Measurements from ENCODE around the gene CGGBP1.

DNA sequence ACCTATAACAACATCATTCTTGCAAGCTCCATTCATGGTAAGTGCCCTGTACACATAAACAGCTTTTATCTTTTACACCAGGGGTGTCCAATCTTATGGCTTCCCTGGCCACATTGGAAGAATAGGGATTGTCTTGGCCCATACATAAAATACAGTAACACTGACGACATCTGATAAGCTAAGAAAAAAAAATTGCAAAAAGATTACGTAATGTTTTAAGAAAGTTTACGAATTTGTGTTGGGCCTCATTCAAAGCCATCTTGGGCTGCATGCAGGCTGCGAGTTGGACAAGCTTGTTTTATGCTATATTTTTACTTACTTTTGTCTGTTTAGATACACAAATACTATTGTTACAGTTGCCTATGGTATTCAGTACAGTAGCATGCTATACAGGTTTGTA, 31.9 kb upstream of the CGGBP1 start:
- TF ChIP-seq POLR2AphosphoS5 (IDR thresholded peaks at IDR 0.05): no peak
- TF ChIP-seq, protein P1, sequence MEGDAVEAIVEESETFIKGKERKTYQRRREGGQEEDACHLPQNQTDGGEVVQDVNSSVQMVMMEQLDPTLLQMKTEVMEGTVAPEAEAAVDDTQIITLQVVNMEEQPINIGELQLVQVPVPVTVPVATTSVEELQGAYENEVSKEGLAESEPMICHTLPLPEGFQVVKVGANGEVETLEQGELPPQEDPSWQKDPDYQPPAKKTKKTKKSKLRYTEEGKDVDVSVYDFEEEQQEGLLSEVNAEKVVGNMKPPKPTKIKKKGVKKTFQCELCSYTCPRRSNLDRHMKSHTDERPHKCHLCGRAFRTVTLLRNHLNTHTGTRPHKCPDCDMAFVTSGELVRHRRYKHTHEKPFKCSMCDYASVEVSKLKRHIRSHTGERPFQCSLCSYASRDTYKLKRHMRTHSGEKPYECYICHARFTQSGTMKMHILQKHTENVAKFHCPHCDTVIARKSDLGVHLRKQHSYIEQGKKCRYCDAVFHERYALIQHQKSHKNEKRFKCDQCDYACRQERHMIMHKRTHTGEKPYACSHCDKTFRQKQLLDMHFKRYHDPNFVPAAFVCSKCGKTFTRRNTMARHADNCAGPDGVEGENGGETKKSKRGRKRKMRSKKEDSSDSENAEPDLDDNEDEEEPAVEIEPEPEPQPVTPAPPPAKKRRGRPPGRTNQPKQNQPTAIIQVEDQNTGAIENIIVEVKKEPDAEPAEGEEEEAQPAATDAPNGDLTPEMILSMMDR (IDR thresholded peaks at IDR 0.05): no peak
